22Rv1 (cell line): ENCODE data around the gene S100B.

Experiments used
- ZFX ChIP-seq: fragments of 450-650 bp; IDR thresholded peaks from 2 replicates; pipeline ENCODE4 v1.6.1; 2017; ENCODE audit warnings: antibody characterized with exemption, borderline replicate concordance
- TF ChIP-seq, protein P1 (sequence below): fragments of 450-650 bp; IDR thresholded peaks from 2 replicates; pipeline ENCODE4 v1.5.1; 2017; ENCODE audit warnings: mild to moderate bottlenecking

DNA sequence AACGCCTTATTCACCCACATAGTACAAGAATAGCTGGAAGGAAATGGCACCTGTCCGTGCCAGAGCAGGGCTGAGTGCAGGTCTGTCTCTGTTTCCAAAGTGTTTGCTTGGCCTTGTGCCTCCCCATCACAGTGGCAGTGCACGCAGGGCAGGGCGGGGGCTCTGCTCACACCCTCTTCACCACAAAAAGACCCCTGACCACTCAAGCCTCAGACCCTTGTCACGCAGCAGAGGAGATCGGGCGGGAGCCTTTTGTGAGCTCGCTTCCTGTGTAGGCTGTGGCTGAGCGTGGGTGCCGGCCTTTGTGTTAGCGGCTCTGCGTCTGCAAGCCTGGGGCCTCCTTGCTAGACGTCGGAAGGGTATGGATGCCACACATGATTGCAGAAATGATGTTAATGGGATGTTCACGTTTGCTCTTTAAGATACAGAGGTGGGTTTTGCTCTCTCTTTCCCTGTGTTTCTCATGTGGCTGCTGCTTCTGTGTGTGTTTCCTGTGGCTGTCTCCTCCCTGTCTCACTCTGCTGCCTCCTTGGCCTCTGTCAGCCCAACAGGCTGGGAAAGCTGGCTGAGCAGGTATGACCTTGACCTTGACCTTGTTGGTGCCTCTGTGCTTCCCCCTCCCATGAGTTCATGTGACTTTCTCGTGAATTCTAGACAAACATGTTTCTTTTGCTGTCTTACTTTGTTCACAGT lies 45.4 kb downstream of the S100B start:
- TF ChIP-seq, protein P1, sequence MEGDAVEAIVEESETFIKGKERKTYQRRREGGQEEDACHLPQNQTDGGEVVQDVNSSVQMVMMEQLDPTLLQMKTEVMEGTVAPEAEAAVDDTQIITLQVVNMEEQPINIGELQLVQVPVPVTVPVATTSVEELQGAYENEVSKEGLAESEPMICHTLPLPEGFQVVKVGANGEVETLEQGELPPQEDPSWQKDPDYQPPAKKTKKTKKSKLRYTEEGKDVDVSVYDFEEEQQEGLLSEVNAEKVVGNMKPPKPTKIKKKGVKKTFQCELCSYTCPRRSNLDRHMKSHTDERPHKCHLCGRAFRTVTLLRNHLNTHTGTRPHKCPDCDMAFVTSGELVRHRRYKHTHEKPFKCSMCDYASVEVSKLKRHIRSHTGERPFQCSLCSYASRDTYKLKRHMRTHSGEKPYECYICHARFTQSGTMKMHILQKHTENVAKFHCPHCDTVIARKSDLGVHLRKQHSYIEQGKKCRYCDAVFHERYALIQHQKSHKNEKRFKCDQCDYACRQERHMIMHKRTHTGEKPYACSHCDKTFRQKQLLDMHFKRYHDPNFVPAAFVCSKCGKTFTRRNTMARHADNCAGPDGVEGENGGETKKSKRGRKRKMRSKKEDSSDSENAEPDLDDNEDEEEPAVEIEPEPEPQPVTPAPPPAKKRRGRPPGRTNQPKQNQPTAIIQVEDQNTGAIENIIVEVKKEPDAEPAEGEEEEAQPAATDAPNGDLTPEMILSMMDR, result no peak
- no peak for TF ChIP-seq ZFX
